Psoas muscle (tissue), 8 donors: ENCODE data around the gene SETBP1. TPM values are rescaled to one million over a fixed set of nuclear protein-coding genes. Genes with fewer than 3 reads are reported as not detected.

Experiments
- ATAC-seq, 4 donors: fragments of 200-7000 bp; cut with Tn5 transposase; one replicate each; pipeline ENCODE4 v1.9.1; 2020; ENCODE audit warnings: moderate library complexity in 3 of 4, mild to moderate bottlenecking in 2 of 4
- DNase-seq, 2 donors: peaks; one replicate each; pipeline ENCODE4 v3.0.0-alpha.2; 2020
- H3K27ac ChIP-seq: fragments of 200-600 bp; one replicate; pipeline ENCODE4 v1.8.0; 2022
- H3K27me3 ChIP-seq, 3 donors: fragments of 200-600 bp in 1 of 3; one replicate each; pipeline versions ENCODE4 v1.6.1 to v1.8.0; 2013 to 2022; ENCODE audit warnings: low read length in 2 of 3, mild to moderate bottlenecking in 2 of 3, moderate library complexity in 1 of 3; ENCODE audit not compliant: insufficient read depth in 3 of 3
- H3K36me3 ChIP-seq, 2 donors: fragments of 200-600 bp in 1 of 2; one replicate each; pipeline versions ENCODE4 v1.6.1 to v1.8.0; 2013 to 2022; ENCODE audit warnings: low read depth in 1 of 2, mild to moderate bottlenecking in 1 of 2, moderate library complexity in 1 of 2; ENCODE audit not compliant: insufficient read depth in 1 of 2
- H3K4me1 ChIP-seq: fragments of 200-600 bp; one replicate; pipeline ENCODE4 v1.8.0; 2022
- H3K4me3 ChIP-seq: fragments of 200-600 bp; one replicate; pipeline ENCODE4 v1.8.0; 2022; ENCODE audit warnings: mild to moderate bottlenecking
- H3K9me3 ChIP-seq: fragments of 200-600 bp; one replicate; pipeline ENCODE4 v1.8.0; 2022
- WGBS, 3 donors: extraction: QIAGEN DNeasy Blood & Tissue Kit; methylation state at CpG; one replicate each; pipeline versions ENCODE4 v1.1.6 to v1.1.7; 2013; 5-methylcytosine and 5-hydroxymethylcytosine counted together
- intact Hi-C, 2 donors: fragments of 100-400 bp; cut with DNase I; formaldehyde crosslinking; loops; one replicate each; pipeline versions ENCODE4 v1.11.0 to v1.14.2; 2022
- polyA plus RNA-seq, 3 donors: library from polyadenylated mRNA; stranded (reverse); fragments of 200-250 nt; gene quantifications; one replicate each; pipeline ENCODE4 v1.2.3, GENCODE V29; 2013
- total RNA-seq, 4 donors: library from RNA; stranded (reverse); fragmentation: NEBNext Ultra II Directional in 2 of 4; extraction: Animal tissue kit (Norgen Biotek cat#: 25700) in 2 of 4; gene quantifications; one replicate each; pipeline versions ENCODE4 v1.2.1 to v1.2.4, GENCODE V29; 2021 to 2023
- TF ChIP-seq, protein P1 (sequence below): fragments of 200-600 bp; IDR thresholded peaks from one replicate; pipeline ENCODE4 v1.8.0; 2022; ENCODE audit warnings: antibody characterized with exemption
- donor health status: healthy with polysubstance abuse.
- donor health status: DM: no; HTN: no; CAD: no; lungs with moderate emphysema.
- donor health status: Bipolar disorder and iron deficiency.
- donor health status: healthy.
- donor health status: DM: yes; HTN: yes; CAD: no.
- donor health status: DM: no; HTN: no; CAD: no.
- donor health status: DM: no; HTN: no; CAD: no.
- donor health status: DM: yes; HTN: yes; CAD: no.

SETBP1 gene
- total and polyA plus RNA-seq, 7 donors = 0.61 to 21.0 (median 10.5) TPM

DNA sequence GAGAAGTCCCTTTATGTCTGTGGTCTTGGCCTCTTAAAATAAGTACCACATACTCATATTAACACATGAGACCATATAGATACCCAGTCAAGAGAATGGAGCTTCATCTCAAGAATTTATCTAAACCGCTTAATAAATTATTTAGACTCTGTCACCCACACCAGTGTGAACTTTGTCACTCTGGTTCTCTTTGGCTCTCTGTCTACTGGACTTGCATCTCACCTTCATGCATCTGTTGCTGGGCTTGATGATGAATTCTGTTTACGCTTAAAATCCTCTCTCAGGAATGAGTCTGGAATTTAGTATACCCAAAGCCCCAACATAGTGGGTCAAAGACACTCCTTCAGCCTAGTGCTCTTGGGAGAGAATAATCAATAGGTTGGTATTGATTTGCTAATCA, 73.9 kb downstream of the SETBP1 start:
- Histone ChIP-seq H3K4me3 (no peak overlapping the region), H3K36me3 (no peaks in the 10 kb centered on the region), H3K27ac (no peak overlapping the region), H3K4me1 (peaks cover 6% of the 10 kb centered on the region), H3K27me3 (no peaks in the 10 kb centered on the region), H3K9me3 (no peaks in the 10 kb centered on the region)
- 94 to 98% (median 97%) methylated on average over 2 of the region's 2 CpGs for WGBS, 3 donors
- ATAC-seq = no peak
- DNase-seq = no peak
- TF ChIP-seq, protein P1, sequence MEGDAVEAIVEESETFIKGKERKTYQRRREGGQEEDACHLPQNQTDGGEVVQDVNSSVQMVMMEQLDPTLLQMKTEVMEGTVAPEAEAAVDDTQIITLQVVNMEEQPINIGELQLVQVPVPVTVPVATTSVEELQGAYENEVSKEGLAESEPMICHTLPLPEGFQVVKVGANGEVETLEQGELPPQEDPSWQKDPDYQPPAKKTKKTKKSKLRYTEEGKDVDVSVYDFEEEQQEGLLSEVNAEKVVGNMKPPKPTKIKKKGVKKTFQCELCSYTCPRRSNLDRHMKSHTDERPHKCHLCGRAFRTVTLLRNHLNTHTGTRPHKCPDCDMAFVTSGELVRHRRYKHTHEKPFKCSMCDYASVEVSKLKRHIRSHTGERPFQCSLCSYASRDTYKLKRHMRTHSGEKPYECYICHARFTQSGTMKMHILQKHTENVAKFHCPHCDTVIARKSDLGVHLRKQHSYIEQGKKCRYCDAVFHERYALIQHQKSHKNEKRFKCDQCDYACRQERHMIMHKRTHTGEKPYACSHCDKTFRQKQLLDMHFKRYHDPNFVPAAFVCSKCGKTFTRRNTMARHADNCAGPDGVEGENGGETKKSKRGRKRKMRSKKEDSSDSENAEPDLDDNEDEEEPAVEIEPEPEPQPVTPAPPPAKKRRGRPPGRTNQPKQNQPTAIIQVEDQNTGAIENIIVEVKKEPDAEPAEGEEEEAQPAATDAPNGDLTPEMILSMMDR = no peak
- intact Hi-C loops = no loop called here

DNA sequence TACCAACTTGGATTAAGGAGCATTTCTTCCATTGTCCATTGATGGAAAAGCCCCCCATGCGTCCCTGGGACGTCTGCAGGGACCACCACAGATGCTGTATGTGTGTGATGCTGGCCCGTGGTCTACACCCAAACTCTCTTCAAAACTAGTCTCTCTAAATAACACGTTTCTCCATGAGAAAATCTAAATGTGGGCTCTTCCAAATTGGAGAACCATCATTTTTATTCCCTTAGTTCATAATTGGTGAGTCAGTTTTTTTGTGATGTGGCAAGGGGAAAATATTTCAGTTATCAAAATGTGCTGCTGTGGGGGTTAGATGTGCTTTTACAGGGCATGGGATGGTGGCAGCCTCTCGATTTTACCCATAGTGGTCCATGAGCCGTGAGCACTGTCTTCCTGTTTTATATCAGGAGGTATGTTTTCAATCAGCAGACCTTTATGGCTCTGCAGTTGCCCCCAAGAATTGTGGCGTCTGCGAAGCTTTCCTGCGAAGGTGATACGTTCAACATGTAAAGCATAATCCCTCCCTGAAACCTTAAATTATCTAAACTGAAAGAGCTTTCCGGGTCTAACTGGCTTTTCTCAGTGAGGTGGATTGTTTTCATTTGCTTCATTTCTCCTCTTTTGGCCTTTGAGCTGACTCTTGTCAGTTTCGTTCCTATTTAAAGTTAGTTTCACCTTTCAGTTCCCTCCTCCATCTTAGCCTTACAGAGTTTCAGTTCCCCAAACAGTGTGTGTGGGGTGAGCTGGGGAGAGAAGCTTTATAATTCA, 78.4 kb downstream of the SETBP1 start:
- DNase-seq = no peak
- Histone ChIP-seq H3K4me3 (no peak overlapping the region), H3K27me3 (no peaks in the 10 kb centered on the region), H3K27ac (peak overlapping the region; percentile 65), H3K9me3 (no peaks in the 10 kb centered on the region), H3K36me3 (no peaks in the 10 kb centered on the region), H3K4me1 (peaks cover 35% of the 10 kb centered on the region)
- ATAC-seq = no peak
- WGBS, 3 donors = 66 to 80% (median 77%) methylated on average over 12 of the region's 12 CpGs
- intact Hi-C loops = no loop called here
- TF ChIP-seq, protein P1 = no peak

DNA sequence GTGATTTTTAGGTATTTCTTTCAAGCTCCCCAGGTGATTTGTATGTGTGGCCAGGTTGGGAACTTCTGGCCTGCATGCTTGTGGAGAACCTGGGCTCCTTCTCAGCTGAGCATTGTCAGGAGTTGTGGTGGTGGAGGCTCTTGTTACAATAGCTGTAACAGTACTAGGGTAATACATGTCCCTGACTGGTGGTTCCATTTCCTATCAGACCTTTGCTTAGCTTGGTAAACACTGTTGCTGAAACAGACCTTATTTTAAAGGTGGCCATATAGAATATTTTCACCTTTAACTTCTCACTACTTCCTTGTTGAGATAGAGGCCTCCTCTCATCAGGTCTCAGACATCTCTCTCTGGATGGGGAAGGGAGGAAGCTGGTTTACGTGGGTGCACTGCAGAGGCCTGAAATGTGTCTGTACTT, 79.2 kb downstream of the SETBP1 start:
- Histone ChIP-seq H3K9me3 (no peaks in the 10 kb centered on the region), H3K27ac (peak overlapping the region; percentile 65), H3K4me3 (no peak overlapping the region), H3K4me1 (peaks cover 40% of the 10 kb centered on the region), H3K27me3 (no peaks in the 10 kb centered on the region), H3K36me3 (no peaks in the 10 kb centered on the region)
- TF ChIP-seq, protein P1 = no peak
- WGBS, 3 donors = 76 to 100% (median 90%) methylated on average over 1 of the region's 1 CpG
- intact Hi-C loops = no loop called here
- DNase-seq (no peak), ATAC-seq (no peak)

DNA sequence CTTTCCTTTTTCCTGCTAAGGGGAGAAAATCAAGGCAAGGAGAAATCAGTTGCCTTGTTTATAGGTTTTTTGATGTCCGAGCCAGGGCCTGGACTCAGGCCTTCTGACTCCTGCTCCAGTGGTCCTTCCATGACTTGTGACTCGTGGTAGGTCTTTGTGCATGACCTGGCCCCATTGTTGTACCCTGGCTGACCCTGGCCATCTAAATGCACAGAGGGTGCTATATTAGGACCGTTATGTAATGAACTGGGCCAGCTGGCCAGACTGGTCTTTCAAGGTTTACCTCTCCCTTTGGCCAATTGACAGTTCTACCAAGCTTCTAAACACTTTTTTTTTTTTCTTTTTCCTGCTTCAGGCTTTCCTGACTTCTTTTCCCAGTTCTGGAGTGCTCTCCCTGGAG, 81.1 kb downstream of the SETBP1 start:
- TF ChIP-seq, protein P1 = no peak
- Histone ChIP-seq H3K27me3 (no peaks in the 10 kb centered on the region), H3K27ac (peak overlapping the region; percentile 78), H3K36me3 (no peaks in the 10 kb centered on the region), H3K4me3 (no peak overlapping the region), H3K4me1 (peaks cover 53% of the 10 kb centered on the region), H3K9me3 (no peaks in the 10 kb centered on the region)
- WGBS, 3 donors = 18 to 28% (median 23%) methylated on average over 3 of the region's 3 CpGs
- peak in 1 of 2 donors; percentile 81 for DNase-seq
- ATAC-seq = peak; percentile 77 to 92 (median 81)
- intact Hi-C loops = no loop called here
